OCI-LY1 (cell line): ENCODE measurements around the gene TOR4A.

Experiments used
- H2AFZ ChIP-seq: fragments of 200-600 bp; sonication (generic), shearing (Covaris generic); 2 replicates; pipeline ENCODE4 v1.6.0; 2014; ENCODE audit warnings: antibody characterized with exemption, mild to moderate bottlenecking, low read length
- H3F3A ChIP-seq: fragments of 200-600 bp; sonication (generic), shearing (Covaris generic); 2 replicates; pipeline ENCODE4 v1.6.0; 2014; ENCODE audit warnings: mild to moderate bottlenecking, antibody characterized with exemption, low read length, moderate library complexity; ENCODE audit not compliant: insufficient read depth
- H3K27ac ChIP-seq: fragments of 200-600 bp; sonication (generic); 2 replicates; pipeline ENCODE4 v1.5.1; 2014; ENCODE audit warnings: low read length, mixed run types, mild to moderate bottlenecking, low read depth; ENCODE audit not compliant: poor library complexity, severe bottlenecking
- H3K27me3 ChIP-seq: fragments of 200-600 bp; sonication (generic); 2 replicates; pipeline ENCODE4 v1.6.0; 2014; ENCODE audit warnings: antibody characterized with exemption, mild to moderate bottlenecking, low read length, moderate library complexity; ENCODE audit not compliant: insufficient read depth
- H3K36me3 ChIP-seq: fragments of 200-600 bp; sonication (generic); 2 replicates; pipeline ENCODE4 v1.6.1; 2014; ENCODE audit warnings: mild to moderate bottlenecking, antibody characterized with exemption, low read length, moderate library complexity, mixed read lengths; ENCODE audit not compliant: insufficient read depth
- H3K4me1 ChIP-seq: fragments of 200-600 bp; sonication (generic); 2 replicates; pipeline ENCODE4 v1.5.1; 2014; ENCODE audit warnings: mild to moderate bottlenecking, low read length, moderate library complexity; ENCODE audit not compliant: insufficient read depth, severe bottlenecking
- H3K4me2 ChIP-seq: fragments of 200-600 bp; sonication (generic), shearing (Covaris generic); 2 replicates; pipeline ENCODE4 v1.6.1; 2014; ENCODE audit warnings: low read length
- H3K4me3 ChIP-seq: fragments of 200-600 bp; sonication (generic); 2 replicates; pipeline ENCODE4 v1.5.1; 2014; ENCODE audit warnings: low read length, low read depth, mild to moderate bottlenecking, mixed read lengths; ENCODE audit not compliant: poor library complexity, severe bottlenecking
- H3K79me2 ChIP-seq: fragments of 200-600 bp; shearing (Covaris generic); 2 replicates; pipeline ENCODE4 v1.6.1; 2016; ENCODE audit warnings: mixed run types, low read length, mixed read lengths; ENCODE audit not compliant: insufficient read depth
- H3K9ac ChIP-seq: fragments of 200-600 bp; sonication (generic), shearing (Covaris generic); 2 replicates; pipeline ENCODE4 v1.6.1; 2014; ENCODE audit warnings: mild to moderate bottlenecking, low read length, mixed read lengths
- H3K9me2 ChIP-seq: fragments of 200-600 bp; sonication (generic), shearing (Covaris generic); 2 replicates; pipeline ENCODE4 v1.6.1; 2014; ENCODE audit warnings: low read depth, mild to moderate bottlenecking, low read length, mixed read lengths
- H3K9me3 ChIP-seq: fragments of 200-600 bp; shearing (Covaris generic); 2 replicates; pipeline ENCODE4 v1.6.1; 2014; ENCODE audit warnings: low read length, mixed read lengths
- H4K20me1 ChIP-seq: fragments of 200-600 bp; sonication (generic), shearing (Covaris generic); 2 replicates; pipeline ENCODE4 v1.6.0; 2016; ENCODE audit warnings: mild to moderate bottlenecking, low read length; ENCODE audit not compliant: insufficient read depth
- EZH2 ChIP-seq: fragments of 200-600 bp; sonication (generic), shearing (Covaris generic); IDR thresholded peaks from 2 replicates; pipeline ENCODE4 v1.8.0; 2017; ENCODE audit warnings: borderline replicate concordance, mixed run types, mild to moderate bottlenecking, antibody characterized with exemption, low read length, moderate library complexity, mixed read lengths
- TF ChIP-seq, protein P1 (sequence below): fragments of 200-600 bp; sonication (generic), shearing (Covaris generic); IDR thresholded peaks from 2 replicates; pipeline ENCODE4 v1.5.1; 2017; ENCODE audit warnings: mild to moderate bottlenecking, antibody characterized with exemption, low read length, moderate library complexity, mixed read lengths

Gene TOR4A

DNA sequence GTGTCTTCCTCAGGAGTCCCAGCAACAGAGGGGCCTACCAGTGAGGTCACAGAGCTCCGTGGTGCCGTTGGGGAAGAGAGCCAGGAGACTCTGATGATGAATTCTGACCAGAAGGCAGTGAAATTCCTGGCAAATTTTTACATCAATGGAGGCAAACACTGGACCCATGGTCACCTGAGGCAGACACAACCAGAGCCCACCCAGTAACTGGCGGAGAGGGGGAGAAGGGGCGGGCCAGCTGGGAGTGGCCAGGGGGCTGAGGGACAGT, 26.4 kb upstream of the TOR4A start, which contains the start of gene STPG3:
Gene STPG3 (plus strand): TSS at position 93 of the 268 bp plus-strand sequence. CDS start 1 bp downstream, at position 94.
- Histone ChIP-seq H3F3A (no peaks in the 10 kb centered on the region), H4K20me1 (no peaks in the 10 kb centered on the region), H3K4me3 (no peak within 1 kb of the TSS)

DNA sequence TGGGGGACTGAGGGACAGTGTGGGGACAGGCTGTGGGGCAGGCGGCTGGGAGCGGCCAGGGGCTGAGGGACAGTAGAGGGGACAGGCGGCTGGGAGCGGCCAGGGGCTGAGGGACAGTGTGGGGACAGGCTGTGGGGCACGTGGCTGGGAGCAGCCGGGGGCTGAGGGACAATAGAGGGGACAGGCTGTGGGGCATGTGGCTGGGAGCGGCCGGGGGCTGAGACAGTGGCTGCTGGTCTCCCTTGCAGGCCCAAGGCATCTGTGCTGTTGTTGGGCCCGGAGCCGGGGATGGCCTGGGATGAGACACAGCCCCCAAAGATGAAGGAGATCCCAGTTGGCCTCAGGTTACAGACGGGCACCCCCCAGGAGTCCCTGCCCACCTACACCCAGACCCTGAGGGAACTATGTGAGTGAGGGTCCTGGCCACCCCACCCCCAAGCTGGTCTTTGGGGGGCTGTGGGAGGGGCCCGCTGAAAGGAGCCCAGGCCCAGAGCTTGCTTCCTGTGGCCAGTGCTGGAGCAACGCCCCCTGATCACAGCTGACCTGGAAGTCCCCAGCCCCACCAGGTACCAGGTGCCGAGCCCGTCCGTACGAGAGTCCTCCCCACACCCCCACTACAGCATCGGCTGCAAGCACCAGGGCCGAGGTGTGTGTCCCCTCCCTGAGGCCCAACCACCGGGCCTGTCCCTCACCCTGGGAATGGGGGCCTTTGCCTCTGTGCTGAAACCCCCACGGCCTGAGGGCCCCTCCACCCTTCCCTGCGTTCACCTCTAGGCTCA, 25.8 kb upstream of the TOR4A start:
- Histone ChIP-seq H3K27me3 (no peaks in the 10 kb centered on the region; the same call in 1 of the 2 replicates), H3K36me3 (no peaks in the 10 kb centered on the region), H3K9me3 (no peaks in the 10 kb centered on the region), H3K4me1 (peaks cover 40% of the 10 kb centered on the region), H4K20me1 (no peaks in the 10 kb centered on the region), H3K79me2 (no peaks in the 10 kb centered on the region), H3K4me2 (no peak overlapping the region), H2AFZ (no peak overlapping the region), H3K27ac (no peak overlapping the region), H3K9ac (no peak overlapping the region), H3K4me3 (no peak overlapping the region), H3K9me2 (no peaks in the 10 kb centered on the region), H3F3A (no peaks in the 10 kb centered on the region)
- TF ChIP-seq, protein P1, sequence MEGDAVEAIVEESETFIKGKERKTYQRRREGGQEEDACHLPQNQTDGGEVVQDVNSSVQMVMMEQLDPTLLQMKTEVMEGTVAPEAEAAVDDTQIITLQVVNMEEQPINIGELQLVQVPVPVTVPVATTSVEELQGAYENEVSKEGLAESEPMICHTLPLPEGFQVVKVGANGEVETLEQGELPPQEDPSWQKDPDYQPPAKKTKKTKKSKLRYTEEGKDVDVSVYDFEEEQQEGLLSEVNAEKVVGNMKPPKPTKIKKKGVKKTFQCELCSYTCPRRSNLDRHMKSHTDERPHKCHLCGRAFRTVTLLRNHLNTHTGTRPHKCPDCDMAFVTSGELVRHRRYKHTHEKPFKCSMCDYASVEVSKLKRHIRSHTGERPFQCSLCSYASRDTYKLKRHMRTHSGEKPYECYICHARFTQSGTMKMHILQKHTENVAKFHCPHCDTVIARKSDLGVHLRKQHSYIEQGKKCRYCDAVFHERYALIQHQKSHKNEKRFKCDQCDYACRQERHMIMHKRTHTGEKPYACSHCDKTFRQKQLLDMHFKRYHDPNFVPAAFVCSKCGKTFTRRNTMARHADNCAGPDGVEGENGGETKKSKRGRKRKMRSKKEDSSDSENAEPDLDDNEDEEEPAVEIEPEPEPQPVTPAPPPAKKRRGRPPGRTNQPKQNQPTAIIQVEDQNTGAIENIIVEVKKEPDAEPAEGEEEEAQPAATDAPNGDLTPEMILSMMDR: no peak
- no peak for TF ChIP-seq EZH2

More for the DNA sequence above, 26.4 kb upstream of the TOR4A start, which contains the start of gene STPG3:
- no peaks in the 10 kb centered on the region for H3K79me2 ChIP-seq
- no peaks in the 10 kb centered on the region for H3K9me2 ChIP-seq
- TF ChIP-seq EZH2: no peak
- TF ChIP-seq, protein P1: no peak
- H2AFZ ChIP-seq: no peak within 1 kb of the TSS
- H3K9me3 ChIP-seq: no peaks in the 10 kb centered on the region
- H3K27me3 ChIP-seq: no peaks in the 10 kb centered on the region; the same call in 1 of the 2 replicates
- no peak within 1 kb of the TSS for H3K4me2 ChIP-seq
- H3K36me3 ChIP-seq: no peaks in the 10 kb centered on the region
- H3K4me1 ChIP-seq: peaks cover 35% of the 10 kb centered on the region
- no peak within 1 kb of the TSS for H3K9ac ChIP-seq
- no peak within 1 kb of the TSS for H3K27ac ChIP-seq

DNA sequence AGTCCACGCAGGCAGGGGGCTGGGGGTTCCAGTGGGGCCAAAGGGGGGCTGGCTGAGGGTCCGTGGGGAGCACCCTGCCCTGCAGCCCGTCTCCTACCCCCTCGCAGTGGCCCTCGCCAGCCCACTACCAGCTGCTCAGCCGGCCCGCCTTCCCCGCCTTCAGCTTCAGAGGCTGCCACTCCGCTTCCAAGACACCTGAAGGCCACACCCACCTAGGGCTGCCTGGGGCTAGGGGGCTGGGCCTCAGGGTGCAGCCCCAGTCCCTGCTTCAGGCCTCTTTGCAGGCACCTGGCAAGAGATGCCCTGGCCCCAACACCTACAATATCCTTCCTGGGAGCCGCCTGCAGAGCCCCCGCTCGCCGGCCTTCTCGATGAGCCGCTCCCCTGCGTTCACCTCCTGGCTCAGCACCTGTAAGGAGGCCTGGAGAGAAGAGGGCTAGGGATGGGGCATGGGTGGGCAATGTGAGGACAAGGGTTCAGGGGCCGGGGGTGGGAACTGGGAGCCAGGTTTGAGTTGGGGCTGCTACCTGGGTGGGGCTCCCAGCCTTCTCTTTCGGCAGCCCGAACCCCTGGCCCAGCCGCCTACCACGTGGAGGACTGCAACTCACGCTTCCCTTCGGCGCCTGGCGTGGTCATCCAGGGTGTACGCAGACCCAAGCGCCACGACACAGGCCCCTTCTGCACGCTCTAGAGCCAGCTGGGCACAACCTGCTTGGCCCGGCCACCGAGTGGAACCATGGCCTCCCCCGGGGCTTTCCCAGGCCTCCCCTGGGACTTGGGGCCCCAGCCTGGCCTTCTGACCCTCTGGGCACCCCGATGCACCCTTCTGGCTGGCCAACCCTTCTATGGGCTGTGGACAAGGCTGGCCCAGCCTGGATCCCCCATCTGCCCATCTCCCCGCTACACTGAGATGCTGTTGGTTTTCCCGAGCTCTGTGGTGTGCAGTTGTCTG, 24.7 kb upstream of the TOR4A start:
- H3K27ac ChIP-seq: no peak overlapping the region
- no peaks in the 10 kb centered on the region for H3K9me3 ChIP-seq
- no peak for TF ChIP-seq EZH2
- TF ChIP-seq, protein P1: no peak
- no peaks in the 10 kb centered on the region for H3K9me2 ChIP-seq
- no peak overlapping the region for H3K4me3 ChIP-seq
- H4K20me1 ChIP-seq: no peaks in the 10 kb centered on the region
- H3K4me1 ChIP-seq: peaks cover 46% of the 10 kb centered on the region
- H3F3A ChIP-seq: no peaks in the 10 kb centered on the region
- H3K9ac ChIP-seq: no peak overlapping the region; the same call in 1 of the 2 replicates
- H3K36me3 ChIP-seq: no peaks in the 10 kb centered on the region
- H3K27me3 ChIP-seq: no peaks in the 10 kb centered on the region; the same call in 1 of the 2 replicates
- H2AFZ ChIP-seq: no peak overlapping the region
- peak overlapping the region; percentile 85; the same call in 1 of the 2 replicates for H3K4me2 ChIP-seq
- H3K79me2 ChIP-seq: no peaks in the 10 kb centered on the region
